DMS79 treated with DMSO at 0.1 percent for 48 hours (cell line): ENCODE data around the gene AP3M1.
"Not testable (repeated sequence)": the region's sequence is repeated elsewhere in the genome, so short reads cannot be mapped to it uniquely, and the experiment has no call there.

Source experiments
- DNase-seq: peaks from one replicate; lab custom pipeline; 2025; lab: John Stamatoyannopoulos, UW

Gene AP3M1

GRCh38 chr10:74163319-74164068 is 12.9 kb upstream of the AP3M1 start:
- no peak for DNase-seq

- DNase-seq: no peak
Measured at GRCh38 chr10:74160013-74160412, 9.4 kb upstream of the AP3M1 start.

- DNase-seq: no peak
Measured at GRCh38 chr10:74156919-74157289, 6.3 kb upstream of the AP3M1 start.

- DNase-seq: no peak
Measured at GRCh38 chr10:74153676-74154075, 3.0 kb upstream of the AP3M1 start.

- no peak for DNase-seq
Measured at GRCh38 chr10:74153123-74153522, 2.5 kb upstream of the AP3M1 start.

GRCh38 chr10:74151879-74152722 is 1.5 kb upstream of the AP3M1 start:
- no peak for DNase-seq

GRCh38 chr10:74150990-74151878 is 606 bp upstream of the AP3M1 start, which contains the start of gene ADK:
TSS of gene ADK (plus strand) at chr10:74151221. CDS start at chr10:74151279, 58 bp downstream.
- peak; percentile 87 for DNase-seq

GRCh38 chr10:74146980-74147379 is 3.6 kb downstream of the AP3M1 start:
- not testable (repeated sequence) for DNase-seq

GRCh38 chr10:74145133-74145532 is 5.5 kb downstream of the AP3M1 start:
- DNase-seq: no peak

- DNase-seq: no peak
Measured at GRCh38 chr10:74140553-74140952, 10.1 kb downstream of the AP3M1 start.

- DNase-seq: no peak
Measured at GRCh38 chr10:74139981-74140380, 10.6 kb downstream of the AP3M1 start.

GRCh38 chr10:74138596-74138995 is 12.0 kb downstream of the AP3M1 start:
- DNase-seq: not testable (repeated sequence)

- no peak for DNase-seq
Measured at GRCh38 chr10:74137992-74138391, 12.6 kb downstream of the AP3M1 start.

GRCh38 chr10:74135452-74135851 is 15.2 kb downstream of the AP3M1 start:
- DNase-seq: no peak

GRCh38 chr10:74133923-74134820 is 16.5 kb downstream of the AP3M1 start:
- DNase-seq: no peak

GRCh38 chr10:74123081-74123480 is 27.5 kb downstream of the AP3M1 start:
- DNase-seq: no peak

GRCh38 chr10:74122060-74122459 is 28.6 kb downstream of the AP3M1 start:
- no peak for DNase-seq

- no peak for DNase-seq
Measured at GRCh38 chr10:74121368-74121767, 29.3 kb downstream of the AP3M1 start.

- no peak for DNase-seq
Measured at GRCh38 chr10:74120911-74121310, 29.7 kb downstream of the AP3M1 start.

GRCh38 chr10:74118804-74119203 is 31.8 kb downstream of the AP3M1 start:
- DNase-seq: no peak

- no peak for DNase-seq
Measured at GRCh38 chr10:74117738-74118137, 32.9 kb downstream of the AP3M1 start.
